PC-9 (cell line): Measurements from ENCODE around the gene RABAC1. TPM values are rescaled to one million over a fixed set of nuclear protein-coding genes. Genes with fewer than 3 reads are reported as not detected.

Experiments
- BruUV-seq: library from RNA; stranded (reverse); fragments of 400-500 nt; replicated peaks from 2 replicates; lab custom pipeline; 2021; lab: Mats Ljungman, UMichigan
- CTCF ChIA-PET: fragments of 300-600 bp; sonication (Branson Sonifier 250); formaldehyde crosslinking; loops from one replicate; lab custom pipeline; 2022; ENCODE audit warnings: antibody characterized with exemption; lab: Charles Lee
- POLR2A ChIA-PET: fragments of 300-600 bp; sonication (Branson Sonifier 250); formaldehyde crosslinking; loops from one replicate; lab custom pipeline; 2022; ENCODE audit warnings: antibody characterized with exemption; ENCODE audit not compliant: unreplicated experiment; lab: Charles Lee
- DNase-seq, 2 experiments: peaks; one replicate each; pipeline versions ENCODE4 v3.0.0 to v3.0.0-alpha.2; 2015 to 2022; ENCODE audit warnings: mixed read lengths in 1 of 2
- H2AFZ ChIP-seq: fragments of 200-600 bp; sonication (generic); 2 replicates; pipeline ENCODE4 v1.8.1; 2017; ENCODE audit warnings: antibody characterized with exemption
- H3F3A ChIP-seq: fragments of 200-600 bp; sonication (generic); 2 replicates; pipeline ENCODE4 v1.8.1; 2017; ENCODE audit warnings: antibody characterized with exemption, mild to moderate bottlenecking, low read depth; ENCODE audit not compliant: insufficient read depth
- H3K27ac ChIP-seq: fragments of 200-600 bp; sonication (generic); 2 replicates; pipeline ENCODE4 v1.6.1; 2016; ENCODE audit warnings: mixed run types
- H3K27me3 ChIP-seq: fragments of 200-600 bp; sonication (generic); 2 replicates; pipeline ENCODE4 v1.6.1; 2016; ENCODE audit warnings: low read depth, mixed run types; ENCODE audit not compliant: insufficient read depth
- H3K36me3 ChIP-seq: fragments of 200-600 bp; sonication (generic); 2 replicates; pipeline ENCODE4 v1.6.1; 2016; ENCODE audit warnings: low read depth, mixed run types
- H3K4me1 ChIP-seq: fragments of 200-600 bp; sonication (generic); replicated peaks from 2 replicates; pipeline ENCODE4 v1.6.1; 2016; ENCODE audit warnings: mixed run types; ENCODE audit not compliant: insufficient read depth
- H3K4me2 ChIP-seq: fragments of 200-600 bp; sonication (generic); 2 replicates; pipeline ENCODE4 v1.6.1; 2017; ENCODE audit warnings: mixed run types
- H3K4me3 ChIP-seq: fragments of 200-600 bp; sonication (generic); 2 replicates; pipeline ENCODE4 v1.6.1; 2016; ENCODE audit warnings: mixed run types
- H3K79me2 ChIP-seq: fragments of 200-600 bp; sonication (generic); 2 replicates; pipeline ENCODE4 v1.6.1; 2017; ENCODE audit warnings: low read depth, mixed run types
- H3K9me2 ChIP-seq: fragments of 200-600 bp; sonication (generic); 2 replicates; pipeline ENCODE4 v1.8.1; 2017; ENCODE audit warnings: mild to moderate bottlenecking; ENCODE audit not compliant: insufficient read depth
- H3K9me3 ChIP-seq: fragments of 200-600 bp; sonication (generic); 2 replicates; pipeline ENCODE4 v1.8.1; 2016; ENCODE audit warnings: low read depth; ENCODE audit not compliant: insufficient read depth
- H4K20me1 ChIP-seq: fragments of 200-600 bp; sonication (generic); 2 replicates; pipeline ENCODE4 v1.8.1; 2017; ENCODE audit not compliant: insufficient read depth
- CTCF ChIP-seq: fragments of 200-600 bp; sonication (generic); conservative IDR thresholded peaks from 2 replicates; pipeline ENCODE4 v1.6.1; 2017; ENCODE audit warnings: mixed run types, antibody characterized with exemption, mild to moderate bottlenecking, moderate library complexity
- EZH2 ChIP-seq: fragments of 200-600 bp; sonication (generic); IDR thresholded peaks from 2 replicates; pipeline ENCODE4 v1.8.0; 2017; ENCODE audit warnings: antibody characterized with exemption, low read depth
- intact Hi-C: fragments of 100-400 bp; cut with micrococcal nuclease; formaldehyde crosslinking; loops from one replicate; pipeline ENCODE4 v1.10.0; 2022; ENCODE audit not compliant: unreplicated experiment
- total RNA-seq: library from RNA; stranded (reverse); gene quantifications from 2 replicates; pipeline ENCODE4 v1.2.3, GENCODE V29; 2021

Gene RABAC1
- total RNA-seq, 1 experiment from 2014 or later: 110 TPM

DNA sequence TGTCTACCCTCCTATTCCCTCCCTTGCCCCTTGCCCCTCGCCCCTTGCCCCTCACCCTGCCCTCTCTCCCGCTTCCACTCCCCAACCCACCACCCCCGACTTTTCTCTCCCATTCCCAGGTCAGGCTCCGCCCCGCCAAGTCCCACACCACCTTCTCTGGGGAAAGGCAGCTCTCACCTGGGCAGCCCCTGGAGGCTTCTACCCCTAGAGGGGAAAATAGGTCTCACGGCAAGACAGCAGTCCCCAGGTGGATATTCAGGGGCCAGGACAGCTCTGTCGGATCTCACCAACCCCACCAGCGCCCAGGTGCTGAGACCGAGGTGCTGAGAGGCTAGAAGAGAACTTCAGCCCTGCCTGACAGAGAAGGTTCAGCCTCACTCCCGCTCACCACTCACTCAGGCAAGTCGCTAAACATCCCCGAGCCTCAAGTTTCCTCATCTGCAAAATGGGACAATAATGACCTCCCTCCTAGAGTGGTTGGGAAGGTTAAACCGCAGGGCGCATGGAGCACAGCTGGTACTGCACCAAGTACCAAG lies 29.5 kb downstream of the RABAC1 start:
- H3K9me2 ChIP-seq: no peaks in the 10 kb centered on the region
- H3K36me3 ChIP-seq: no peaks in the 10 kb centered on the region
- no TSS peak for BruUV-seq
- H3K4me3 ChIP-seq: no peak overlapping the region
- H2AFZ ChIP-seq: no peak overlapping the region
- DNase-seq: no peak
- H3K9me3 ChIP-seq: no peaks in the 10 kb centered on the region
- intact Hi-C loops: no loop called here
- peaks cover 9% of the 10 kb centered on the region; the same call in 1 of the 2 replicates for H3K4me1 ChIP-seq
- H3K27ac ChIP-seq: no peak overlapping the region
- H3K4me2 ChIP-seq: no peak overlapping the region
- CTCF ChIA-PET: interaction anchor here (0.6 kb wide), 1 partner anchor 27 kb away, joined by 3 read pairs; no protein-coding TSS in a partner anchor
- POLR2A ChIA-PET: interaction anchor here (0.6 kb wide), 1 partner anchor 147 kb away, joined by 3 read pairs; the partner anchor contains the start of gene ZNF574
- H3K27me3 ChIP-seq: peaks cover 70% of the 10 kb centered on the region
- H3K79me2 ChIP-seq: no peaks in the 10 kb centered on the region
- TF ChIP-seq EZH2 (no peak), CTCF (no peak)
- peaks cover 10% of the 10 kb centered on the region; the same call in 1 of the 2 replicates for H3F3A ChIP-seq
- H4K20me1 ChIP-seq: no peaks in the 10 kb centered on the region

GRCh38 chr19:41928754-41929535 lies 30.2 kb downstream of the RABAC1 start:
- peaks cover 9% of the 10 kb centered on the region; the same call in 1 of the 2 replicates for H3K4me1 ChIP-seq
- intact Hi-C loops: no loop called here
- POLR2A ChIA-PET: interaction anchor here (0.6 kb wide), 1 partner anchor 147 kb away, joined by 3 read pairs; the partner anchor contains the start of gene ZNF574
- H3F3A ChIP-seq: peaks cover 11% of the 10 kb centered on the region; the same call in 1 of the 2 replicates
- no peaks in the 10 kb centered on the region for H3K9me3 ChIP-seq
- H3K4me3 ChIP-seq: peak overlapping the region; percentile 59; the same call in 1 of the 2 replicates
- H3K36me3 ChIP-seq: no peaks in the 10 kb centered on the region
- no peaks in the 10 kb centered on the region for H3K79me2 ChIP-seq
- TF ChIP-seq EZH2: no peak
- no peak for TF ChIP-seq CTCF
- CTCF ChIA-PET: interaction anchor here (0.5 to 1.0 kb wide), 5 partner anchors 8 to 229 kb away, joined by 3 to 13 read pairs (median 4); no protein-coding TSS in a partner anchor
- no peaks in the 10 kb centered on the region for H4K20me1 ChIP-seq
- peak overlapping the region; percentile 80 for H3K4me2 ChIP-seq
- H3K27ac ChIP-seq: no peak overlapping the region
- peaks cover 77% of the 10 kb centered on the region for H3K27me3 ChIP-seq
- H3K9me2 ChIP-seq: no peaks in the 10 kb centered on the region
- 0 out of 2 replicates have a peak overlapping the region, but pooled peaks have one; percentile 68 for H2AFZ ChIP-seq
- no TSS peak for BruUV-seq
- DNase-seq: no peak

- intact Hi-C loops: no loop called here
- H3K79me2 ChIP-seq: no peaks in the 10 kb centered on the region
- no peaks in the 10 kb centered on the region for H3K36me3 ChIP-seq
- peak within 1 kb of the TSS; percentile 68 for H2AFZ ChIP-seq
- peak in 1 of 2 experiments; percentile 39 for DNase-seq
- H3F3A ChIP-seq: peaks cover 11% of the 10 kb centered on the region; the same call in 1 of the 2 replicates
- no peak within 1 kb of the TSS for H3K27ac ChIP-seq
- H3K9me3 ChIP-seq: no peaks in the 10 kb centered on the region
- BruUV-seq: no TSS peak
- peak within 1 kb of the TSS; percentile 80 for H3K4me2 ChIP-seq
- H3K4me3 ChIP-seq: peak within 1 kb of the TSS; percentile 59
- CTCF ChIA-PET: interaction anchor here (0.5 to 1.0 kb wide), 5 partner anchors 9 to 238 kb away, joined by 3 to 13 read pairs (median 5); no protein-coding TSS in a partner anchor
- no peak for TF ChIP-seq CTCF
- TF ChIP-seq EZH2: peak; percentile 92; the same call in 1 of the 2 replicates
- peaks cover 9% of the 10 kb centered on the region; the same call in 1 of the 2 replicates for H3K4me1 ChIP-seq
- POLR2A ChIA-PET: interaction anchor here (0.7 kb wide), 1 partner anchor 565 kb away, joined by 4 read pairs; no protein-coding TSS in a partner anchor
- no peaks in the 10 kb centered on the region for H3K9me2 ChIP-seq
- no peaks in the 10 kb centered on the region for H4K20me1 ChIP-seq
- peaks cover 74% of the 10 kb centered on the region for H3K27me3 ChIP-seq
Observed at GRCh38 chr19:41928221-41928683, 30.9 kb downstream of the RABAC1 start, which contains the start of gene ERFL. ERFL (minus strand) TSS chr19:41928449; CDS start chr19:41912919, 15,530 bp downstream.
